Testis (tissue), 3 donors: ENCODE data around the gene CYB5R3. TPM values are rescaled to one million over a fixed set of nuclear protein-coding genes. Genes with fewer than 3 reads are reported as not detected.

Experiments used
- DNase-seq: peaks from one replicate; pipeline ENCODE4 v3.0.0-alpha.2; 2019
- H3K27ac ChIP-seq, 2 donors: fragments of 200-600 bp; sonication (generic); one replicate each; pipeline ENCODE4 v1.5.1; 2019
- H3K27me3 ChIP-seq: fragments of 200-600 bp; sonication (generic); one replicate; pipeline ENCODE4 v1.5.1; 2019
- H3K36me3 ChIP-seq: fragments of 200-600 bp; sonication (generic); one replicate; pipeline ENCODE4 v1.5.1; 2017; ENCODE audit warnings: low read depth; ENCODE audit errors: missing control alignments
- H3K4me1 ChIP-seq: fragments of 200-600 bp; sonication (generic); one replicate; pipeline ENCODE4 v1.5.1; 2019
- H3K4me3 ChIP-seq, 2 donors: fragments of 200-600 bp; sonication (generic); one replicate each; pipeline ENCODE4 v1.5.1; 2017 to 2019
- H3K9me3 ChIP-seq: fragments of 200-600 bp; sonication (generic); one replicate; pipeline ENCODE4 v1.5.1; 2017
- CTCF ChIP-seq, 3 experiments: fragments of 450-650 bp in 2 of 3; fragments of 200-600 bp in 1 of 3; sonication (generic) in 1 of 3; IDR thresholded peaks; one replicate each; pipeline ENCODE4 v1.5.1; 2016 to 2019; ENCODE audit warnings: antibody characterized with exemption in 3 of 3, mild to moderate bottlenecking in 2 of 3, moderate library complexity in 1 of 3
- POLR2A ChIP-seq: fragments of 450-650 bp; IDR thresholded peaks from one replicate; pipeline ENCODE4 v1.6.1; 2017; ENCODE audit warnings: antibody characterized with exemption, mild to moderate bottlenecking, moderate library complexity
- WGBS, 2 donors: methylation state at CpG; one replicate each; pipeline ENCODE4 v1.1.5; 2018; 5-methylcytosine and 5-hydroxymethylcytosine counted together
- intact Hi-C: fragments of 100-400 bp; cut with DNase I; formaldehyde crosslinking; loops from one replicate; pipeline ENCODE4 v1.15.1; 2023; ENCODE audit warnings: low total_unique reads
- polyA plus RNA-seq: library from polyadenylated mRNA; stranded (reverse); fragments of 350-450 nt; fragmentation: Illumina TruSeq; extraction: RNeasy Lipid Tissue Mini Kit (QIAGEN cat#74804); gene quantifications from one replicate; pipeline ENCODE4 v1.2.3, GENCODE V29; 2014; ENCODE audit warnings: low read depth, low replicate concordance; ENCODE audit not compliant: insufficient read depth
- total RNA-seq, 2 donors: library from RNA; depleted of rRNA; stranded (reverse); fragments of >200 nt; gene quantifications; one replicate each; pipeline ENCODE4 v1.2.3, GENCODE V29; 2016

CYB5R3 gene
- total and polyA plus RNA-seq, 3 donors from 2014 or later = 330 to 484 (median 423) TPM

- peak; percentile 84 for DNase-seq
- H3K4me1 ChIP-seq = peaks cover 69% of the 10 kb centered on the region
- H3K4me3 ChIP-seq = peak overlapping the region in 1 of 2 donors; percentile 37
- H3K27me3 ChIP-seq = no peaks in the 10 kb centered on the region
- WGBS, 2 donors = 45 to 50% methylated on average over 4 to 16 of the region's 16 CpGs
- peak overlapping the region; percentile 90 to 94 for H3K27ac ChIP-seq
- TF ChIP-seq POLR2A = no peak
- TF ChIP-seq CTCF (IDR thresholded peaks at IDR 0.05) = no peak
- no peaks in the 10 kb centered on the region for H3K36me3 ChIP-seq
- no peaks in the 10 kb centered on the region for H3K9me3 ChIP-seq
- intact Hi-C loops = no loop called here
Observed at GRCh38 chr22:42646569-42647525, 2.3 kb downstream of the CYB5R3 start.

GRCh38 chr22:42645938-42646568 lies 3.1 kb downstream of the CYB5R3 start:
- no peaks in the 10 kb centered on the region for H3K36me3 ChIP-seq
- H3K4me3 ChIP-seq = peak overlapping the region in 1 of 2 donors; percentile 37
- intact Hi-C loops = no loop called here
- H3K27me3 ChIP-seq = no peaks in the 10 kb centered on the region
- no peaks in the 10 kb centered on the region for H3K9me3 ChIP-seq
- 50% methylated on average over 7 to 13 of the region's 13 CpGs for WGBS, 2 donors
- peak overlapping the region; percentile 90 to 94 for H3K27ac ChIP-seq
- TF ChIP-seq POLR2A = no peak
- no peak for TF ChIP-seq CTCF (IDR thresholded peaks at IDR 0.05)
- DNase-seq = no peak
- H3K4me1 ChIP-seq = peaks cover 77% of the 10 kb centered on the region

- intact Hi-C loops = no loop called here
- TF ChIP-seq CTCF (IDR thresholded peaks at IDR 0.05) (no peak), POLR2A (no peak)
Observed at GRCh38 chr22:42645341-42645937, 3.8 kb downstream of the CYB5R3 start.

GRCh38 chr22:42644422-42645340 lies 4.5 kb downstream of the CYB5R3 start:
- peak; percentile 61 for DNase-seq
- WGBS, 2 donors = 25 to 51% methylated on average over 22 of the region's 22 CpGs

More at GRCh38 chr22:42645341-42645937, 3.8 kb downstream of the CYB5R3 start:
- Histone ChIP-seq H3K9me3 (no peaks in the 10 kb centered on the region), H3K27me3 (no peaks in the 10 kb centered on the region), H3K4me3 (peak overlapping the region in 1 of 2 donors; percentile 37), H3K36me3 (no peaks in the 10 kb centered on the region), H3K4me1 (peaks cover 82% of the 10 kb centered on the region), H3K27ac (peak overlapping the region; percentile 90 to 94)
- whole genome bisulfite sequencing, 2 donors = 33 to 44% methylated on average over 12 to 19 of the region's 19 CpGs
- peak; percentile 69 for DNase-seq

More at GRCh38 chr22:42644422-42645340, 4.5 kb downstream of the CYB5R3 start:
- H3K27me3 ChIP-seq = no peaks in the 10 kb centered on the region
- peak overlapping the region; percentile 90 to 94 for H3K27ac ChIP-seq
- no peaks in the 10 kb centered on the region for H3K9me3 ChIP-seq
- H3K36me3 ChIP-seq = no peaks in the 10 kb centered on the region
- no peak overlapping the region for H3K4me3 ChIP-seq
- no peak for TF ChIP-seq CTCF (IDR thresholded peaks at IDR 0.05)
- TF ChIP-seq POLR2A = no peak
- intact Hi-C loops = no loop called here
- peaks cover 89% of the 10 kb centered on the region for H3K4me1 ChIP-seq
